Measurements from ENCODE around the gene LCA5. TPM values are rescaled to one million over a fixed set of nuclear protein-coding genes. Genes with fewer than 3 reads are reported as not detected.

The LCA5 gene
- total RNA-seq, 1 experiment from 2014 or later, result 2.3 TPM

- H3K36me3 Mint-ChIP-seq (ENCODE audit: insufficient read depth in 1 of 3, low read depth in 3 of 3), result no peaks in the 10 kb centered on the region
- Histone ChIP-seq H3K4me2 (ENCODE audit: insufficient read depth, insufficient read length, low read length) (no peak overlapping the region), H3K23me2 (ENCODE audit: insufficient read length, low read depth, low read length, poor library complexity, severe bottlenecking) (no peaks in the 10 kb centered on the region), H4K5ac (ENCODE audit: insufficient read length, low read depth, low read length) (no peak overlapping the region), H3K9me3 (ENCODE audit: control insufficient read depth, low read depth, low read length) (no peaks in the 10 kb centered on the region), H4K20me1 (ENCODE audit: control insufficient read depth, insufficient read depth, insufficient read length) (no peaks in the 10 kb centered on the region), H2BK120ac (ENCODE audit: low read depth, low read length, poor library complexity, severe bottlenecking) (no peak overlapping the region), H2BK5ac (ENCODE audit: insufficient read length, low read length) (no peak overlapping the region), H4K8ac (replicated peaks; ENCODE audit: insufficient read length, low read depth, low read length) (no peak overlapping the region), H3K4ac (ENCODE audit: low read depth, low read length) (no peak overlapping the region), H2AK5ac (ENCODE audit: insufficient read length, low read length) (no peak overlapping the region), H3K4me1 (ENCODE audit: insufficient read depth, low read length) (peaks cover 4% of the 10 kb centered on the region; the same call in 1 of the 2 replicates), H3K79me2 (ENCODE audit: insufficient read depth, low read length) (no peaks in the 10 kb centered on the region), H3K14ac (ENCODE audit: insufficient read depth, low read length) (no peak overlapping the region), H3K56ac (ENCODE audit: insufficient read length, low read depth, low read length) (no peak overlapping the region), H3K18ac (ENCODE audit: insufficient read length, low read depth, low read length) (no peak overlapping the region), H2BK12ac (ENCODE audit: insufficient read length, low read depth, low read length) (no peak overlapping the region), H3T11ph (ENCODE audit: low read length) (no peak overlapping the region), H3K27ac (ENCODE audit: insufficient read length, low read depth, low read length) (no peak overlapping the region), H3K9ac (ENCODE audit: extremely low read depth, insufficient read length, low read length) (no peak overlapping the region), H3K79me1 (ENCODE audit: insufficient read depth, low read depth, low read length, poor library complexity, severe bottlenecking) (no peaks in the 10 kb centered on the region), H4K91ac (ENCODE audit: insufficient read length, low read depth, low read length) (no peak overlapping the region), H2BK15ac (ENCODE audit: low read depth, low read length) (no peak overlapping the region), H2BK20ac (ENCODE audit: low read depth, low read length, poor library complexity, severe bottlenecking) (peak overlapping the region; percentile 26), H3K23ac (ENCODE audit: insufficient read length, low read depth, low read length) (no peak overlapping the region), H3K27me3 (ENCODE audit: insufficient read depth, low read length) (no peaks in the 10 kb centered on the region), H2AFZ (ENCODE audit: low read length) (no peak overlapping the region)
- DNase-seq, result no peak
- H3K4me1 Mint-ChIP-seq, result peaks cover 42 to 52% of the 10 kb centered on the region in 2 experiments
- WGBS (ENCODE audit: extremely low coverage, insufficient read length, low lambda C conversion rate), result no CpG with 5 or more reads among the region's 2 CpGs
- peak overlapping the region in 2 of 3 experiments; percentile 30 to 99; a peak in 3 of 7 replicates for H3K27ac Mint-ChIP-seq
- TF ChIP-seq CTCF (conservative IDR thresholded peaks at IDR 0.05), result no peak
- no peaks in the 10 kb centered on the region for H3K27me3 Mint-ChIP-seq (ENCODE audit: low read depth)
- H3K9me3 Mint-ChIP-seq, result no peaks in the 10 kb centered on the region
- no peak overlapping the region for H3K4me3 Mint-ChIP-seq
Observed at GRCh38 chr6:79568996-79569395, 31.8 kb upstream of the LCA5 start.
